ENCODE results near the gene ZNF296. TPM values are rescaled to one million over a fixed set of nuclear protein-coding genes. Genes with fewer than 3 reads are reported as not detected.
A peak's percentile ranks its signal among the peaks of the same experiment; 100 is the strongest.

The ZNF296 gene
- total and polyA plus RNA-seq, 2 of the 13 experiments (the other 11 are each of a cell fraction or from before 2014, with no cell fraction given): 0.26 to 0.62 TPM

GRCh38 chr19:45103508-45104319 lies 27.4 kb upstream of the ZNF296 start (continued):
- TF ChIP-seq ZNF24 (IDR thresholded peaks at IDR 0.05): no peak
- TF ChIP-seq ZBTB3 (CRISPR knock-in tag; IDR thresholded peaks at IDR 0.05; ENCODE audit: borderline replicate concordance, low read depth): no peak
- no peak for TF ChIP-seq ZNF777 (CRISPR knock-in tag; IDR thresholded peaks at IDR 0.05)
- TF ChIP-seq ARNTL (CRISPR knock-in tag; IDR thresholded peaks at IDR 0.05): 0 out of 2 replicates have a peak, but pooled peaks have one; percentile 39
- TF ChIP-seq KLF15 (CRISPR knock-in tag; IDR thresholded peaks at IDR 0.05; ENCODE audit: borderline replicate concordance): no peak
- TF ChIP-seq PAXIP1 (CRISPR knock-in tag; conservative IDR thresholded peaks at IDR 0.05): peak; percentile 80
- no peak for TF ChIP-seq TRIM24 (CRISPR knock-in tag; IDR thresholded peaks at IDR 0.05)
- no peak for TF ChIP-seq KLF6 (CRISPR knock-in tag; IDR thresholded peaks at IDR 0.05)
- TF ChIP-seq NFRKB (IDR thresholded peaks at IDR 0.05): no peak
- no peak for TF ChIP-seq SNAI1 (CRISPR knock-in tag; IDR thresholded peaks at IDR 0.05; ENCODE audit: borderline replicate concordance)
- no peak for TF ChIP-seq PAWR (CRISPR knock-in tag; IDR thresholded peaks at IDR 0.05; ENCODE audit: borderline replicate concordance)
- 0 out of 2 replicates have a peak, but pooled peaks have one; percentile 79 for TF ChIP-seq CCDC6 (CRISPR knock-in tag; IDR thresholded peaks at IDR 0.05)
- no peak for TF ChIP-seq GZF1 (CRISPR knock-in tag; IDR thresholded peaks at IDR 0.05)
- TF ChIP-seq NAIF1 (CRISPR knock-in tag; IDR thresholded peaks at IDR 0.05; ENCODE audit: borderline replicate concordance): no peak
- no peak for TF ChIP-seq MIXL1 (CRISPR knock-in tag; IDR thresholded peaks at IDR 0.05)
- peak; percentile 59; the same call in 1 of the 2 replicates for TF ChIP-seq MYC (CRISPR knock-in tag; IDR thresholded peaks at IDR 0.05; ENCODE audit: borderline replicate concordance)
- TF ChIP-seq KDM4B (CRISPR knock-in tag; IDR thresholded peaks at IDR 0.05): no peak
- TF ChIP-seq ZNF124 (CRISPR knock-in tag; IDR thresholded peaks at IDR 0.05): peak; percentile 38; the same call in 1 of the 2 replicates
- no peak for TF ChIP-seq ATRX (CRISPR knock-in tag; IDR thresholded peaks at IDR 0.05; ENCODE audit: borderline replicate concordance)
- TF ChIP-seq ZNF543 (CRISPR knock-in tag; IDR thresholded peaks at IDR 0.05): no peak
- no peak for TF ChIP-seq TFE3 (CRISPR knock-in tag; IDR thresholded peaks at IDR 0.05)
- no peak for TF ChIP-seq JUN (CRISPR knock-in tag; IDR thresholded peaks at IDR 0.05)
- no peak; the same call in 1 of the 2 replicates for TF ChIP-seq TFDP1 (CRISPR knock-in tag; IDR thresholded peaks at IDR 0.05; ENCODE audit: borderline replicate concordance)
- TF ChIP-seq ZNF747 (CRISPR knock-in tag; IDR thresholded peaks at IDR 0.05; ENCODE audit: borderline replicate concordance): no peak
- TF ChIP-seq SNAPC2 (CRISPR knock-in tag; IDR thresholded peaks at IDR 0.05): no peak
- no peak for TF ChIP-seq RCOR2 (CRISPR knock-in tag; IDR thresholded peaks at IDR 0.05)
- TF ChIP-seq PAF1 (CRISPR knock-in tag; IDR thresholded peaks at IDR 0.05): no peak
